ENCODE measurements around the gene PTPRG. TPM values are rescaled to one million over a fixed set of nuclear protein-coding genes. Genes with fewer than 3 reads are reported as not detected.

PTPRG gene
- total RNA-seq, 1 experiment from 2014 or later, result 32.1 TPM

GRCh38 chr3:61812517-61812916 lies 251.1 kb downstream of the PTPRG start (continued):
- TF ChIP-seq REST (IDR thresholded peaks at IDR 0.05; ENCODE audit: low read depth) (no peak), RAD21 (IDR thresholded peaks at IDR 0.05; ENCODE audit: low read depth) (no peak), TCF7L2 (IDR thresholded peaks at IDR 0.05; ENCODE audit: borderline replicate concordance, extremely low read depth, insufficient read depth, insufficient read length) (no peak), MAX (IDR thresholded peaks at IDR 0.05) (no peak)

- CTCF ChIA-PET, result no interaction called here
- no peak for ATAC-seq
- no peak for TF ChIP-seq ELF1 (IDR thresholded peaks at IDR 0.05; ENCODE audit: borderline replicate concordance, low read depth)
- no peak for TF ChIP-seq EGR1 (IDR thresholded peaks at IDR 0.05; ENCODE audit: low read depth)
- TF ChIP-seq EZH2phosphoT487 (IDR thresholded peaks at IDR 0.05; ENCODE audit: borderline replicate concordance), result no peak
- TF ChIP-seq ZNF274 (IDR thresholded peaks at IDR 0.05; ENCODE audit: low read depth, low read length), result no peak
- TF ChIP-seq POLR2AphosphoS5 (IDR thresholded peaks at IDR 0.05; ENCODE audit: low read depth, low read length), result no peak
- no peak for TF ChIP-seq CTCF (IDR thresholded peaks at IDR 0.05 in 2 of 3, conservative IDR thresholded peaks at IDR 0.05 in 1 of 3; ENCODE audit: borderline replicate concordance in 1 of 3, insufficient read depth in 1 of 3, low read depth in 2 of 3, low read length in 2 of 3)
- no peak for TF ChIP-seq TCF7L2 (IDR thresholded peaks at IDR 0.05; ENCODE audit: borderline replicate concordance, extremely low read depth, insufficient read depth, insufficient read length)
- TF ChIP-seq RAD21 (IDR thresholded peaks at IDR 0.05; ENCODE audit: low read depth), result no peak
- TF ChIP-seq MAX (IDR thresholded peaks at IDR 0.05), result no peak
- no peak for TF ChIP-seq FOSL1 (IDR thresholded peaks at IDR 0.05; ENCODE audit: low read depth)
- no peak for TF ChIP-seq CEBPB (IDR thresholded peaks at IDR 0.05; ENCODE audit: low read depth)
- TF ChIP-seq POLR2A (IDR thresholded peaks at IDR 0.05; ENCODE audit: borderline replicate concordance, extremely low read depth, insufficient read depth, insufficient read length), result no peak
- no peak for TF ChIP-seq EZH2 (IDR thresholded peaks at IDR 0.05)
- TF ChIP-seq ATF3 (IDR thresholded peaks at IDR 0.05), result no peak
- TF ChIP-seq REST (IDR thresholded peaks at IDR 0.05; ENCODE audit: low read depth), result no peak
These were observed 252.3 kb downstream of the PTPRG start for GRCh38 chr3:61813636-61814035.

More at GRCh38 chr3:61813636-61814035, 252.3 kb downstream of the PTPRG start:
- intact Hi-C loops (cut with micrococcal nuclease), result no loop called here
- Histone ChIP-seq H3K79me2 (ENCODE audit: insufficient read depth, low read length) (peaks cover 3% of the 10 kb centered on the region; the same call in 1 of the 2 replicates), H3K9me2 (ENCODE audit: insufficient read depth) (no peaks in the 10 kb centered on the region), H3K9ac (ENCODE audit: low read length) (no peak overlapping the region), H2AFZ (ENCODE audit: low read depth, low read length, poor library complexity, severe bottlenecking) (no peak overlapping the region), H3K36me3 (ENCODE audit: control insufficient read depth in 1 of 2, insufficient read depth in 2 of 2, low read length in 2 of 2) (no peaks in the 10 kb centered on the region), H3K4me1 (ENCODE audit: control insufficient read depth in 1 of 2, insufficient read depth in 2 of 2, low read length in 2 of 2) (no peaks in the 10 kb centered on the region), H3K4me2 (ENCODE audit: low read length) (no peak overlapping the region), H3K9me3 (ENCODE audit: control insufficient read depth in 1 of 2, insufficient read depth in 1 of 2, low read depth in 1 of 2, low read length in 2 of 2) (no peaks in the 10 kb centered on the region), H3K4me3 (replicated peaks in 1 of 2; ENCODE audit: low read depth in 1 of 2, low read length in 2 of 2) (no peak overlapping the region), H4K20me1 (ENCODE audit: insufficient read depth) (no peaks in the 10 kb centered on the region), H3K27me3 (ENCODE audit: insufficient read depth, low read length) (no peaks in the 10 kb centered on the region), H3K27ac (ENCODE audit: low read depth, low read length) (no peak overlapping the region)
- RAD21 ChIA-PET (ENCODE audit: low non-redundant PET in 1 of 2, low total read pairs in 2 of 2, uncharacterized antibody in 2 of 2, unreplicated experiment in 2 of 2), result no interaction called here
- DNase-seq (ENCODE audit: low read depth, low spot score), result no peak
- POLR2A ChIA-PET, result no interaction called here
- BruUV-seq (replicated peaks), result no TSS peak
